HepG2 (cell line): Measurements from ENCODE around the gene DOCK3. TPM values are rescaled to one million over a fixed set of nuclear protein-coding genes. Genes with fewer than 3 reads are reported as not detected.

ENCODE experiments used
- ATAC-seq: fragments of 200-7000 bp; cut with Tn5 transposase; 3 replicates; pipeline ENCODE4 v1.9.1; 2020; ENCODE audit warnings: mild to moderate bottlenecking, moderate library complexity
- BruUV-seq: library from RNA; stranded (reverse); fragments of 400-500 nt; replicated peaks from 2 replicates; lab custom pipeline; 2021; lab: Mats Ljungman, UMichigan
- CTCF ChIA-PET: fragments of 300-600 bp; formaldehyde crosslinking; extraction: SDS; loops from one replicate; lab custom pipeline; 2021; ENCODE audit warnings: low total read pairs, inconsistent platforms, low intra/inter-chr PET ratio; lab: Yijun Ruan, JAX
- POLR2A ChIA-PET: fragments of 350-600 bp; sonication (Branson Sonifier 250); formaldehyde crosslinking; loops from one replicate; lab custom pipeline; 2020; ENCODE audit warnings: antibody characterized with exemption, inconsistent platforms; lab: Yijun Ruan, JAX
- DNase-seq: peaks from one replicate; pipeline ENCODE4 v3.0.0-alpha.2; 2015; ENCODE audit warnings: low spot score
- FAIRE-seq: peaks from 3 replicates; lab custom pipeline; 2011; peaks lifted over from hg19 to GRCh38; lab: Jason Lieb, UNC
- H2AFZ ChIP-seq: one replicate; pipeline ENCODE4 v1.6.1; 2011; ENCODE audit warnings: low read length, inconsistent platforms
- H3K27ac ChIP-seq: fragments of 300-600 bp; 3 replicates; pipeline ENCODE4 v1.8.0; 2011; ENCODE audit warnings: mixed run types, mild to moderate bottlenecking, mixed read lengths, low read length, inconsistent platforms; ENCODE audit not compliant: insufficient read depth; ENCODE audit errors: extremely low read length
- H3K27me3 ChIP-seq, 2 experiments: fragments of 200-600 bp in 1 of 2; 2 replicates in 1 of 2; 3 replicates in 1 of 2; pipeline versions ENCODE4 v1.6.0 to v1.8.0; 2011; ENCODE audit warnings: low read length in 2 of 2, mild to moderate bottlenecking in 2 of 2, moderate library complexity in 2 of 2, inconsistent platforms in 1 of 2; ENCODE audit not compliant: insufficient read depth in 2 of 2, control insufficient read depth in 1 of 2
- H3K36me3 ChIP-seq, 2 experiments: fragments of 200-600 bp in 1 of 2; replicated peaks in 1 of 2; 2 replicates in 1 of 2; 3 replicates in 1 of 2; pipeline versions ENCODE4 v1.5.1 to v1.8.0; 2011; ENCODE audit warnings: low read length in 2 of 2, inconsistent platforms in 1 of 2; ENCODE audit not compliant: insufficient read depth in 2 of 2, control insufficient read depth in 1 of 2
- H3K4me1 ChIP-seq: 2 replicates; pipeline ENCODE4 v1.5.1; 2012; ENCODE audit warnings: low read length, inconsistent platforms; ENCODE audit not compliant: insufficient read depth
- H3K4me2 ChIP-seq: 2 replicates; pipeline ENCODE4 v1.6.0; 2011; ENCODE audit warnings: low read depth, low read length, inconsistent platforms
- H3K4me3 ChIP-seq, 3 experiments: fragments of 200-600 bp in 1 of 3; sonication (generic), shearing (Covaris generic) in 1 of 3; replicated peaks in 1 of 3; 2 replicates each; pipeline ENCODE4 v1.5.1; 2011 to 2016; ENCODE audit warnings: low read length in 3 of 3, inconsistent platforms in 2 of 3, low read depth in 2 of 3, mild to moderate bottlenecking in 2 of 3, control low read depth in 1 of 3, mixed read lengths in 1 of 3; ENCODE audit not compliant: insufficient read depth in 1 of 3
- H3K79me2 ChIP-seq: one replicate; pipeline ENCODE4 v1.6.1; 2011; ENCODE audit warnings: low read length, inconsistent platforms; ENCODE audit not compliant: insufficient read depth
- H3K9ac ChIP-seq: 2 replicates; pipeline ENCODE4 v1.6.0; 2011; ENCODE audit warnings: mild to moderate bottlenecking, low read depth, low read length, inconsistent platforms; ENCODE audit not compliant: insufficient read depth
- H3K9me3 ChIP-seq: 2 replicates; pipeline ENCODE4 v1.5.1; 2012; ENCODE audit warnings: mild to moderate bottlenecking, low read length
- H4K20me1 ChIP-seq: 2 replicates; pipeline ENCODE4 v1.6.0; 2011; ENCODE audit warnings: inconsistent platforms, mild to moderate bottlenecking, low read length, moderate library complexity; ENCODE audit not compliant: insufficient read depth
- ATF7 ChIP-seq, 2 experiments: fragments of 450-650 bp in 1 of 2; sonication (generic) in 1 of 2; formaldehyde crosslinking in 1 of 2; IDR thresholded peaks; 2 replicates each; pipeline versions ENCODE4 v1.4.0 to v1.6.1; 2016 to 2020; ENCODE audit warnings: antibody characterized with exemption in 1 of 2, mild to moderate bottlenecking in 1 of 2, missing genetic modification reagents in 1 of 2
- NFE2L1 ChIP-seq: sonication (generic); formaldehyde crosslinking; IDR thresholded peaks from 2 replicates; pipeline ENCODE4 v1.4.0; 2020; ENCODE audit warnings: missing genetic modification reagents, mild to moderate bottlenecking, borderline replicate concordance
- SOX6 ChIP-seq, 2 experiments: fragments of 450-650 bp in 1 of 2; sonication (generic) in 1 of 2; formaldehyde crosslinking in 1 of 2; IDR thresholded peaks; 2 replicates each; pipeline versions ENCODE4 v1.4.0 to v1.6.1; 2017 to 2020; ENCODE audit warnings: antibody characterized with exemption in 1 of 2, mild to moderate bottlenecking in 1 of 2, missing genetic modification reagents in 1 of 2
- TSC22D2 ChIP-seq: sonication (generic); formaldehyde crosslinking; IDR thresholded peaks from 2 replicates; pipeline ENCODE4 v1.5.1; 2020; ENCODE audit warnings: missing genetic modification reagents, mild to moderate bottlenecking, borderline replicate concordance
- ZNF44 ChIP-seq: sonication (generic); formaldehyde crosslinking; IDR thresholded peaks from 2 replicates; pipeline ENCODE4 v1.5.1; 2020; ENCODE audit warnings: mild to moderate bottlenecking, missing genetic modification reagents
- ZNF850 ChIP-seq: sonication (generic); formaldehyde crosslinking; conservative IDR thresholded peaks from 2 replicates; pipeline ENCODE4 v1.9.0; 2021; ENCODE audit warnings: mild to moderate bottlenecking, missing genetic modification reagents
- WGBS: methylation state at CpG from one replicate; pipeline ENCODE4 v1.1.6; 2017; ENCODE audit warnings: low lambda C conversion rate; 5-methylcytosine and 5-hydroxymethylcytosine counted together
- in situ Hi-C: cut with HindIII; loops from 2 replicates; pipeline ENCODE4 v1.10.0; 2017; ENCODE audit warnings: low pct_unique_long_range_greater_than_20kb; ENCODE audit not compliant: extremely low pct_ligation_motif_present
- intact Hi-C: fragments of 100-400 bp; cut with micrococcal nuclease; formaldehyde crosslinking; loops from one replicate; pipeline ENCODE4 v1.10.0; 2022; ENCODE audit not compliant: unreplicated experiment
- polyA plus RNA-seq, 8 experiments: library from polyadenylated mRNA; depleted of rRNA in 3 of 8; stranded (reverse) in 7 of 8; unstranded in 1 of 8; fragments of >200 nt; fragmentation: Illumina TruSeq in 4 of 8; extraction: Trizol in 4 of 8; gene quantifications; 2 replicates each; pipeline versions ENCODE4 v1.2.1 to v1.2.3, GENCODE V29; 2011 to 2016; ENCODE audit warnings: low read depth in 4 of 8, missing spikeins in 1 of 8, mixed read lengths in 1 of 8; ENCODE audit not compliant: insufficient read depth in 1 of 8
- total RNA-seq, 5 experiments: library from RNA; depleted of rRNA; stranded (reverse); fragments of >200 nt; fragmentation: Illumina TruSeq; extraction: Trizol; gene quantifications; 2 replicates each; pipeline ENCODE4 v1.2.3, GENCODE V29; 2016; ENCODE audit warnings: low read depth in 1 of 5
- TF ChIP-seq, protein P1 (sequence below): sonication (generic); formaldehyde crosslinking; IDR thresholded peaks from 2 replicates; pipeline ENCODE4 v1.4.0; 2020; ENCODE audit warnings: missing genetic modification reagents

Gene DOCK3
- total and polyA plus RNA-seq, 2 of the 13 experiments (the other 11 are each of a cell fraction or from before 2014, with no cell fraction given), result not detected

GRCh38 chr3:51306093-51306492 lies 631.4 kb downstream of the DOCK3 start:
- in situ Hi-C loops, result no loop called here
- no peaks in the 10 kb centered on the region for H3K79me2 ChIP-seq
- H2AFZ ChIP-seq, result no peak overlapping the region
- ATAC-seq (no peak), DNase-seq (no peak), FAIRE-seq (no peak)
- no peaks in the 10 kb centered on the region for H3K36me3 ChIP-seq
- H3K4me1 ChIP-seq, result no peaks in the 10 kb centered on the region
- no peaks in the 10 kb centered on the region for H3K27me3 ChIP-seq
- H3K9ac ChIP-seq, result no peak overlapping the region
- TF ChIP-seq ZNF44 (CRISPR knock-in tag) (no peak), SOX6 (IDR thresholded peaks at IDR 0.05) (no peak), SOX6 (CRISPR knock-in tag; IDR thresholded peaks at IDR 0.05) (no peak), ZNF850 (CRISPR knock-in tag) (no peak), TSC22D2 (CRISPR knock-in tag) (no peak), ATF7 (IDR thresholded peaks at IDR 0.05) (peak; percentile 86), ATF7 (CRISPR knock-in tag; IDR thresholded peaks at IDR 0.05) (no peak), NFE2L1 (no peak)
- TF ChIP-seq, protein P1, sequence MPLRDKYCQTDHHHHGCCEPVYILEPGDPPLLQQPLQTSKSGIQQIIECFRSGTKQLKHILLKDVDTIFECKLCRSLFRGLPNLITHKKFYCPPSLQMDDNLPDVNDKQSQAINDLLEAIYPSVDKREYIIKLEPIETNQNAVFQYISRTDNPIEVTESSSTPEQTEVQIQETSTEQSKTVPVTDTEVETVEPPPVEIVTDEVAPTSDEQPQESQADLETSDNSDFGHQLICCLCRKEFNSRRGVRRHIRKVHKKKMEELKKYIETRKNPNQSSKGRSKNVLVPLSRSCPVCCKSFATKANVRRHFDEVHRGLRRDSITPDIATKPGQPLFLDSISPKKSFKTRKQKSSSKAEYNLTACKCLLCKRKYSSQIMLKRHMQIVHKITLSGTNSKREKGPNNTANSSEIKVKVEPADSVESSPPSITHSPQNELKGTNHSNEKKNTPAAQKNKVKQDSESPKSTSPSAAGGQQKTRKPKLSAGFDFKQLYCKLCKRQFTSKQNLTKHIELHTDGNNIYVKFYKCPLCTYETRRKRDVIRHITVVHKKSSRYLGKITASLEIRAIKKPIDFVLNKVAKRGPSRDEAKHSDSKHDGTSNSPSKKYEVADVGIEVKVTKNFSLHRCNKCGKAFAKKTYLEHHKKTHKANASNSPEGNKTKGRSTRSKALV (CRISPR knock-in tag), result no peak
- no peak overlapping the region for H3K4me2 ChIP-seq
- intact Hi-C loops, result no loop called here
- H3K27ac ChIP-seq, result no peak overlapping the region
- ChIA-PET CTCF (no interaction called here), POLR2A (no interaction called here)
- BruUV-seq, result no TSS peak
- 94% methylated on average over 1 of the region's 1 CpG for WGBS
- H3K9me3 ChIP-seq, result no peaks in the 10 kb centered on the region
- no peak overlapping the region for H3K4me3 ChIP-seq
- H4K20me1 ChIP-seq, result no peaks in the 10 kb centered on the region
